ENCODE measurements around the gene STOX2.

DNA sequence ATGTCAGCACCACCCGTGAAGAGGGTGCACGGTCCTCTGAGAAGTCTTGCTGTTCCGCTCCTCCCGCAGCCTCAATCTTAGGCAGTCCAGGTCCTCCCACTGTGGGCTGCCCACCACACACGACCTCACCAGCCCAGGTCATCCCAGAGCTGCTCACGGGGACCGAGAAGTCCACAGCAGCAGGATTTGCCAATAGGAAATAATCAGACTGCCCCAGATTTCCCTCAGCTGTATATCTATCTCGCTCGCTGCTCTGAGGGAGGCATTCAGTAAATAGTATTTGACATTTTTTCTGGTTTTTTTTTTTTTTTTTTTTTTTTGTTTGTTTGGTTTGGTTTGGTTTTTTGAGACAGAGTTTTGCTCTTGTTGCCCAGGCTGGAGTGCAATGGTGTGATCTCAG lies 83.8 kb downstream of the STOX2 start:
- TF ChIP-seq, protein P1, sequence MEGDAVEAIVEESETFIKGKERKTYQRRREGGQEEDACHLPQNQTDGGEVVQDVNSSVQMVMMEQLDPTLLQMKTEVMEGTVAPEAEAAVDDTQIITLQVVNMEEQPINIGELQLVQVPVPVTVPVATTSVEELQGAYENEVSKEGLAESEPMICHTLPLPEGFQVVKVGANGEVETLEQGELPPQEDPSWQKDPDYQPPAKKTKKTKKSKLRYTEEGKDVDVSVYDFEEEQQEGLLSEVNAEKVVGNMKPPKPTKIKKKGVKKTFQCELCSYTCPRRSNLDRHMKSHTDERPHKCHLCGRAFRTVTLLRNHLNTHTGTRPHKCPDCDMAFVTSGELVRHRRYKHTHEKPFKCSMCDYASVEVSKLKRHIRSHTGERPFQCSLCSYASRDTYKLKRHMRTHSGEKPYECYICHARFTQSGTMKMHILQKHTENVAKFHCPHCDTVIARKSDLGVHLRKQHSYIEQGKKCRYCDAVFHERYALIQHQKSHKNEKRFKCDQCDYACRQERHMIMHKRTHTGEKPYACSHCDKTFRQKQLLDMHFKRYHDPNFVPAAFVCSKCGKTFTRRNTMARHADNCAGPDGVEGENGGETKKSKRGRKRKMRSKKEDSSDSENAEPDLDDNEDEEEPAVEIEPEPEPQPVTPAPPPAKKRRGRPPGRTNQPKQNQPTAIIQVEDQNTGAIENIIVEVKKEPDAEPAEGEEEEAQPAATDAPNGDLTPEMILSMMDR (IDR thresholded peaks at IDR 0.05; ENCODE audit: extremely low read depth in 1 of 2, insufficient read depth in 1 of 2, low read depth in 1 of 2, low read length in 2 of 2) = no peak
- TF ChIP-seq POLR2A (IDR thresholded peaks at IDR 0.05; ENCODE audit: low read depth, low read length) = no peak
- no peak for TF ChIP-seq EZH2 (IDR thresholded peaks at IDR 0.05; ENCODE audit: borderline replicate concordance, low read depth, low read length, severe bottlenecking)
- TF ChIP-seq POLR2AphosphoS5 (IDR thresholded peaks at IDR 0.05; ENCODE audit: insufficient read depth, low read depth, low read length) = no peak
- no peak for TF ChIP-seq MYC (IDR thresholded peaks at IDR 0.05; ENCODE audit: low read depth, low read length)
